ENCODE data around the gene SPNS1. TPM values are rescaled to one million over a fixed set of nuclear protein-coding genes. Genes with fewer than 3 reads are reported as not detected.

SPNS1 gene
- total RNA-seq, 1 experiment from 2014 or later, result 38.6 TPM

DNA sequence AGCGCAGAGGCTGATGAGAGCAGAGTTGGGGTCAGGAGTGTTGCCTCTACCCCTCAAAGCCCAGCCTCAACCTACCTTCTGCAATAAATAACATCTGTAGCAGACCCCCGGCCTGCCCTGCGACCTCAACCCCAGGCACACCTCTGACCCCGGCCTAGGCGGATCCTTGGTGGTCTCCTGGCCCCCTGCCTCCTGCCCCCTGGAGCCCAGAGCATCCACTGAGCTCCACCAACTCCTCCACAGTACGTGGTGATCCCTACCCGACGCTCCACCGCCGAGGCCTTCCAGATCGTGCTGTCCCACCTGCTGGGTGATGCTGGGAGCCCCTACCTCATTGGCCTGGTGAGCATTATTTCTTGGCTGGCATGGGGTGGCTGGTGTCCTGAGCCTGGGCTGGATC is 8.4 kb downstream of the SPNS1 start:
- Histone ChIP-seq H4K5ac (ENCODE audit: insufficient read length, low read depth, low read length) (no peak overlapping the region), H2AFZ (ENCODE audit: low read length) (no peak overlapping the region), H2BK20ac (ENCODE audit: low read depth, low read length, poor library complexity, severe bottlenecking) (no peak overlapping the region), H3K23ac (ENCODE audit: insufficient read length, low read depth, low read length) (no peak overlapping the region), H3K4ac (ENCODE audit: low read depth, low read length) (no peak overlapping the region), H3K4me2 (ENCODE audit: insufficient read depth, insufficient read length, low read length) (no peak overlapping the region), H3K4me1 (ENCODE audit: insufficient read depth, low read length) (no peaks in the 10 kb centered on the region), H2AK5ac (ENCODE audit: insufficient read length, low read length) (no peak overlapping the region), H3T11ph (ENCODE audit: low read length) (no peak overlapping the region), H3K14ac (ENCODE audit: insufficient read depth, low read length) (no peak overlapping the region), H3K27ac (ENCODE audit: insufficient read length, low read depth, low read length) (no peak overlapping the region), H4K91ac (ENCODE audit: insufficient read length, low read depth, low read length) (no peak overlapping the region), H3K79me1 (ENCODE audit: insufficient read depth, low read depth, low read length, poor library complexity, severe bottlenecking) (no peaks in the 10 kb centered on the region), H3K9ac (ENCODE audit: extremely low read depth, insufficient read length, low read length) (no peak overlapping the region), H2BK12ac (ENCODE audit: insufficient read length, low read depth, low read length) (no peak overlapping the region), H3K18ac (ENCODE audit: insufficient read length, low read depth, low read length) (no peak overlapping the region), H2BK120ac (ENCODE audit: low read depth, low read length, poor library complexity, severe bottlenecking) (no peak overlapping the region), H4K20me1 (ENCODE audit: control insufficient read depth, insufficient read depth, insufficient read length) (no peaks in the 10 kb centered on the region), H2BK15ac (ENCODE audit: low read depth, low read length) (no peak overlapping the region), H2BK5ac (ENCODE audit: insufficient read length, low read length) (no peak overlapping the region), H3K23me2 (ENCODE audit: insufficient read length, low read depth, low read length, poor library complexity, severe bottlenecking) (no peaks in the 10 kb centered on the region), H3K27me3 (ENCODE audit: insufficient read depth, low read length) (no peaks in the 10 kb centered on the region), H3K79me2 (ENCODE audit: insufficient read depth, low read length) (no peaks in the 10 kb centered on the region), H3K9me3 (ENCODE audit: control insufficient read depth, low read depth, low read length) (no peaks in the 10 kb centered on the region), H4K8ac (replicated peaks; ENCODE audit: insufficient read length, low read depth, low read length) (no peak overlapping the region), H3K56ac (ENCODE audit: insufficient read length, low read depth, low read length) (no peak overlapping the region)
- no peak overlapping the region for H3K4me3 Mint-ChIP-seq
- H3K9me3 Mint-ChIP-seq, result peaks cover 4 to 6% of the 10 kb centered on the region in 2 experiments; a peak in 3 of 5 replicates
- no CpG with 5 or more reads among the region's 11 CpGs for WGBS (ENCODE audit: extremely low coverage, insufficient read length, low lambda C conversion rate)
- H3K36me3 Mint-ChIP-seq (ENCODE audit: insufficient read depth in 1 of 3, low read depth in 3 of 3), result peaks cover 19 to 43% (median 41%) of the 10 kb centered on the region in 3 experiments
- peak overlapping the region in 1 of 3 experiments; percentile 40; a peak in 1 of 7 replicates for H3K27ac Mint-ChIP-seq
- TF ChIP-seq, protein P1, sequence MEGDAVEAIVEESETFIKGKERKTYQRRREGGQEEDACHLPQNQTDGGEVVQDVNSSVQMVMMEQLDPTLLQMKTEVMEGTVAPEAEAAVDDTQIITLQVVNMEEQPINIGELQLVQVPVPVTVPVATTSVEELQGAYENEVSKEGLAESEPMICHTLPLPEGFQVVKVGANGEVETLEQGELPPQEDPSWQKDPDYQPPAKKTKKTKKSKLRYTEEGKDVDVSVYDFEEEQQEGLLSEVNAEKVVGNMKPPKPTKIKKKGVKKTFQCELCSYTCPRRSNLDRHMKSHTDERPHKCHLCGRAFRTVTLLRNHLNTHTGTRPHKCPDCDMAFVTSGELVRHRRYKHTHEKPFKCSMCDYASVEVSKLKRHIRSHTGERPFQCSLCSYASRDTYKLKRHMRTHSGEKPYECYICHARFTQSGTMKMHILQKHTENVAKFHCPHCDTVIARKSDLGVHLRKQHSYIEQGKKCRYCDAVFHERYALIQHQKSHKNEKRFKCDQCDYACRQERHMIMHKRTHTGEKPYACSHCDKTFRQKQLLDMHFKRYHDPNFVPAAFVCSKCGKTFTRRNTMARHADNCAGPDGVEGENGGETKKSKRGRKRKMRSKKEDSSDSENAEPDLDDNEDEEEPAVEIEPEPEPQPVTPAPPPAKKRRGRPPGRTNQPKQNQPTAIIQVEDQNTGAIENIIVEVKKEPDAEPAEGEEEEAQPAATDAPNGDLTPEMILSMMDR (conservative IDR thresholded peaks at IDR 0.05), result no peak
- no peaks in the 10 kb centered on the region for H3K27me3 Mint-ChIP-seq (ENCODE audit: low read depth)
- DNase-seq, result no peak
- H3K4me1 Mint-ChIP-seq, result no peaks in the 10 kb centered on the region
